Measurements from ENCODE around the gene AEN.

- no peak for TF ChIP-seq CTCF (IDR thresholded peaks at IDR 0.05)
- TF ChIP-seq POLR2A (IDR thresholded peaks at IDR 0.05), result no peak
Observed at GRCh38 chr15:88604381-88605188, 16.6 kb upstream of the AEN start.

Data from testis (tissue), 2 donors.